ENCODE results near the gene CDC14A. TPM values are rescaled to one million over a fixed set of nuclear protein-coding genes. Genes with fewer than 3 reads are reported as not detected.

Gene CDC14A
- total RNA-seq, 1 donor from 2014 or later: 21.4 TPM

DNA sequence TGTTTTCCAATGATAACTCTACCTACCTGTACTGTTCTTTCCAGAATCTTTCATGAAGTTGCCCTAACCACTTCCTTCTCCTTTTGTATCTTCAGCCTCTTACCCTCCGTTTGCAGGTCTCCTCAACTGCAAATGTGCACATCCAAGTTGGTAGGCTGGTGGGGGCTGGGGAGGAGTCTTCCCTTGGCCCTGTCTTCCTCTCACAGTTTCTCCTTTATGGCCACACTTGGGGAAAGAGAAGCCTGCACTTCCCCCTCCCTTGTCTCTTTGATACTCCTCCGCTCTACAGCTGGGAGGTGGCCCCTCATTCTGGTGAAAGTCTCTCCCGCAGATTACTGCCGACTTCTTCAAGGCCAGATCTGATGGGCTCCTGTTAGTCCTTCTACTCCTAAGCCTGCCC lies 158.8 kb downstream of the CDC14A start:
- Mint-ChIP-seq H3K27ac (no peak overlapping the region), H3K9me3 (no peaks in the 10 kb centered on the region), H3K4me3 (no peak overlapping the region), H3K36me3 (peaks cover 12% of the 10 kb centered on the region), H3K4me1 (no peaks in the 10 kb centered on the region), H3K27me3 (ENCODE audit: low read depth) (no peaks in the 10 kb centered on the region)
- no peak for DNase-seq (ENCODE audit: low spot score in 2 of 2, unreplicated experiment in 2 of 2)
- TF ChIP-seq CTCF (IDR thresholded peaks at IDR 0.05; ENCODE audit: unreplicated experiment): no peak

DNA sequence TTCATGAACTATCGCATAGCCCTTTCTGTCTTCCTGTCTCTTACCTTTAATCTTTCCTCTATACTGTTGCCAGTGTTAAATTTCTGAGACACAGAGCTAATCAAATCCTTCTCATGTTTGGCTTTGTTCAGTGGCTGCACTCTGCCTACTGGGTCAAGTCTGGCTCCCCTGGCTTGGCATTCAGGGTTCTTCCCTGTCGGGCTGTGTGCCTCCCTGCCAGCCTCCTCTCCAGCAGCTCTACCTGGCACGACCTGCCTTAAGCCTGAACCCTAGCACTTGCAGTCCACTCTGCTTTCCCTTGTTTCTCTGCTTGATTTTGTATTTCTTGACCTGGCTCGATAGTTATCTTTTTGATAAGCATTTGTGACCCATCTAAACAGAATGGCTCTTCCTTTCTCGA lies 159.5 kb downstream of the CDC14A start:
- H3K4me1 Mint-ChIP-seq: no peaks in the 10 kb centered on the region
- no peak overlapping the region for H3K27ac Mint-ChIP-seq
- no peaks in the 10 kb centered on the region for H3K27me3 Mint-ChIP-seq (ENCODE audit: low read depth)
- no peak for TF ChIP-seq CTCF (IDR thresholded peaks at IDR 0.05; ENCODE audit: unreplicated experiment)
- H3K36me3 Mint-ChIP-seq: peaks cover 9% of the 10 kb centered on the region
- no peak overlapping the region for H3K4me3 Mint-ChIP-seq
- DNase-seq (ENCODE audit: low spot score in 2 of 2, unreplicated experiment in 2 of 2): no peak
- no peaks in the 10 kb centered on the region for H3K9me3 Mint-ChIP-seq

DNA sequence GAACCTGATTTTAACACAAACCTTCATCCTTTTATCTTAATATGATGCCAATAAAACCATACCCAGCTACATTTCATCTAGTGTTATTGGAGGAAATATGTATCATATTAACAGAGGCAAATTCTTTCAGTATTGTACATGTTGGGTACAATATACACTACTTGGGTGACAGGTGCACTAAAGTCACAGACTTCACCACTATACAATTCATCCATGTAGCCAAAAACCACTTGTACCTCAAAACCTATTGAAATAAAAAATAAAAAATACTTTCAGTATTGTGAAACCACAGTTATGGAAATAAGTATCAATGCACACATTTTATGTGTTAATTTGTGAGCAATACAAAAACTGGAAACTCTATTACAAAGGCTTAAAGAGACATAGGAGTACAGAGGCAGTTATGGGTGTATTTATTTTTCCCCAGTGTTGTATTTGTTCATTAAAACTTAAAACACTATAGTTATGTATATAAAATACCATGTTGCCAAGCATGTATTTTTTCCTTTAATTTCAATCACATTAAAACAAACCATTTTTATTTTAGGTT lies 160.6 kb downstream of the CDC14A start:
- no peak overlapping the region for H3K4me3 Mint-ChIP-seq
- no peak for DNase-seq (ENCODE audit: low spot score in 2 of 2, unreplicated experiment in 2 of 2)
- H3K9me3 Mint-ChIP-seq: no peaks in the 10 kb centered on the region
- H3K4me1 Mint-ChIP-seq: no peaks in the 10 kb centered on the region
- H3K27me3 Mint-ChIP-seq (ENCODE audit: low read depth): no peaks in the 10 kb centered on the region
- no peak overlapping the region for H3K27ac Mint-ChIP-seq
- no peak for TF ChIP-seq CTCF (IDR thresholded peaks at IDR 0.05; ENCODE audit: unreplicated experiment)
- peaks cover 9% of the 10 kb centered on the region for H3K36me3 Mint-ChIP-seq

GRCh38 chr1:100516857-100517256 lies 164.6 kb downstream of the CDC14A start:
- DNase-seq (ENCODE audit: low spot score in 2 of 2, unreplicated experiment in 2 of 2): no peak
- no peak for TF ChIP-seq CTCF (IDR thresholded peaks at IDR 0.05; ENCODE audit: unreplicated experiment)
- no peak overlapping the region for H3K27ac Mint-ChIP-seq

GRCh38 chr1:100517515-100517914 lies 165.2 kb downstream of the CDC14A start:
- H3K36me3 Mint-ChIP-seq: peaks cover 6% of the 10 kb centered on the region
- TF ChIP-seq CTCF (IDR thresholded peaks at IDR 0.05; ENCODE audit: unreplicated experiment): no peak
- H3K4me1 Mint-ChIP-seq: no peaks in the 10 kb centered on the region
- no peak overlapping the region for H3K4me3 Mint-ChIP-seq
- H3K9me3 Mint-ChIP-seq: no peaks in the 10 kb centered on the region
- DNase-seq (ENCODE audit: low spot score in 2 of 2, unreplicated experiment in 2 of 2): no peak
- H3K27me3 Mint-ChIP-seq (ENCODE audit: low read depth): no peaks in the 10 kb centered on the region
- H3K27ac Mint-ChIP-seq: peak overlapping the region; percentile 21

More at GRCh38 chr1:100516857-100517256, 164.6 kb downstream of the CDC14A start:
- H3K27me3 Mint-ChIP-seq (ENCODE audit: low read depth): no peaks in the 10 kb centered on the region
- H3K9me3 Mint-ChIP-seq: no peaks in the 10 kb centered on the region
- no peaks in the 10 kb centered on the region for H3K4me1 Mint-ChIP-seq
- peaks cover 6% of the 10 kb centered on the region for H3K36me3 Mint-ChIP-seq
- no peak overlapping the region for H3K4me3 Mint-ChIP-seq

GRCh38 chr1:100518023-100518422 lies 165.7 kb downstream of the CDC14A start:
- Mint-ChIP-seq H3K36me3 (peaks cover 6% of the 10 kb centered on the region), H3K27me3 (ENCODE audit: low read depth) (no peaks in the 10 kb centered on the region), H3K4me1 (no peaks in the 10 kb centered on the region), H3K9me3 (no peaks in the 10 kb centered on the region), H3K4me3 (no peak overlapping the region), H3K27ac (no peak overlapping the region)
- no peak for TF ChIP-seq CTCF (IDR thresholded peaks at IDR 0.05; ENCODE audit: unreplicated experiment)
- no peak for DNase-seq (ENCODE audit: low spot score in 2 of 2, unreplicated experiment in 2 of 2)

Measured in mesothelial cell of epicardium (in vitro differentiated cells).